HUDEP-2 (cell line): ENCODE measurements around the gene PGAM5.
"Not testable (repeated sequence)": the region's sequence is repeated elsewhere in the genome, so short reads cannot be mapped to it uniquely, and the experiment has no call there.

Experiments used
- DNase-seq, 76 experiments: peaks; one replicate each; lab custom pipeline; 2025; ENCODE audit not compliant: unreplicated experiment in 76 of 76; lab: John Stamatoyannopoulos, UW

PGAM5 gene

DNA sequence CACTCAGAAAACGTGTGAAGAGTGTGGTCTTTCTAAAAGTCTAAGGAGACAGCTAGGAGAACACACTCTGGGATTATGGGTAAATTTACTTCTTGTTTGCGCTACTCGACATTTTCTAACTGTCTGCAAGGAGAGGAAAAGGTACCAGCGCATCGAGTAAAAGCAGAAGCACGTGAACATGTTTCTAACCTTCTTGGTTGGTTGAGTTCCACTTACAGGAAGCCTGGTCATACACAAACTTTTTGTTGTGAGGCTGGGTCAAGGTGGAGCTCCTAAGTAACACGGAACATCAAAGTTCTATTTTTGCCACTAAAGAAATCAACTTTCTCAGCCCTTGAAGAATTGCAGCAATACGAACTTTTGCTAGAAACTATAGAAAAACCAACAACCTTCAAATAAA is 31.0 kb downstream of the PGAM5 start:
- DNase-seq: no peak

DNA sequence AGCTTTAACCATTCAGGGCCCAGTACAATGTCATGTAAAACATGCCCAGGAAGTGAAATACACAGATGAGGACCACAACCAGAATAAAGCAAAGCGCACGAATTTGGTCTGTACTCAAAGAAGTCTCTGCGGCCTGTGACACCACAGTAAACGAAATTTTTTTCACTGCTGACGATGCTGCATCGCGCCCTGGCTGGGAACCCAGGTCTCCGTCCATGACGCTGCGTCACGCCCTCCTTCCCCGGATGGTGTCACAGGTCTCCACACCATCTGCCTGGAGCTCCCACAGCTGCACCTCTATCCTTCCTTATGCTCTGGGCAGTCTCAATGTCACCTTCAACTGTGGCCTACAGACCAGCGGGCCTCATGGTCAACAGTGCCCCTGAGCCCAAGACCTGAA is 33.2 kb downstream of the PGAM5 start:
- DNase-seq: no peak

DNA sequence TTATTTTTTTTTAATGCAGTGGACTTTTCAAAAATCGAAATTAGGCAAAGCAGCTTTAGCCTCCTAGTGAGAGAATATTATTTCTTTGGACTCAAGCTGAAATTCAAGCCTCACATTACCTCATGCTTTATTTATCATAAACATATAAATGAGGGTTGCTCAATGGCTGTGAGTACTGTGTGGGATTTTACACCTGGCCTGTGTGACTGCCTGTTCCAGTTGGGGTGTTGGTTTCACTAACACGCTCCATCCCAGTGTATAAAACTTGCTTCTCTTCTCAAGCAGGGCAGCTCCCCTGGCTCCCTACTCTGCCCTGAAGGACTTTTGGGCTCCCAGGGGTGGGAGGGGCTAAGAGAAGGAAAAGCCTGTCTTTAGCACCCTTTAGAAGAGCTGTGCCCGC is 36.0 kb downstream of the PGAM5 start:
- DNase-seq: no peak

DNA sequence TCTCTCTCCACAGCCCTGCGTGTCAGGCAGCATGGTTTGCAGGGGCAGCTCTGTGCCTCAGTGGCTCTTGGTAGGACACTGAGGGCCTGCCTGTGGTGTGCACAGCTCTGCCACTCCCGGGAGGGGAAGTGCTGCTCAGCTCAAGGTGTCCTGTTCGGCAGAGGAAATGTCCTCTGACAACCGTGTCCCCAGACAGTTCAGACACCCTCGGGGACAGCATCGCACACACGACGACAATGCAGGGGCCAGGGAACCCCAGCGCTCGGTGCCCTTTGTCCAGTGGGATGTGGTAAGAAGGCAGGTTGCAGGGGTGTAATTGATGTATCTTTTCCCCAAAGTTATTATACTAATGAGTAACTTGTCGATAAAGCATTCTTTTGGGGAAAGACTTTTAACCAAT is 36.8 kb downstream of the PGAM5 start:
- DNase-seq: no peak

DNA sequence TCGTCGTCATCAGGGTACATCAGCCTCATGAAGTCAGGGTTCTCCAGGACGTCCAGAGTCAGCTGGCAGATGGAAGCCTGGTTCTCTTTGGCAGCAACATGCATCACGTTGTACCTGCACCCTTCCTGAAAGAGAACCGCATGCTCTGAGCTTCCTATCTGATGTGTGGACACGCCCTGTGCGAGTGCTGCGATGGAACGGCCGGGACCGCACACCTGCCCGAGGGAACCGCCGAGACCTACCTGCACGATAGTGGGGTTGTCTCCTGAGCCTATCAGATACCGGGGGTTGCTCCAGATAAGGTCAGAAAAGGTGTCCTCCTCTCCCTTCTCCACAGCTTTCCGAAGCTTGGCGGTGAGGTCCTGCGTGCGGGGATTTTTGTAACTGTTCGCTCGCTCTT is 37.3 kb downstream of the PGAM5 start:
- no peak for DNase-seq

DNA sequence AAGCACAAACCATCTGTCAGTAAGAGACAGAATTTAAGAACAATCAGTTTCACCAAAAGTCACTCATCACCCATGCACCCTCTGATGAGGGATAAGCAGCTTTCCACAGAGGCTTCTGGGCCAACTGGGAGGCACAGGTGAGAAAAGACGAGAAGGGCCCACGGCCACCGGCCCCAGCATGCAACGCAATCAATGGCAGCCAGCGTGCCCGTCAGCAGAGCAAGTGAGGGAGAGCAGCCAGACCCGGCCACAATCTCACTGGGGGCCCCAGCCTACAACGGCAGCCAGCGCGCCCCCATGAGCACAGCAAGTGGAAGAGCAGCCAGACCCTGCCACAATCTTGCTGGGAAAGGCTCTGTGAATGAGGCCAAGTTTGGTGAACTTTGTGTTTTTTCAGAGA is 37.7 kb downstream of the PGAM5 start:
- DNase-seq: no peak

DNA sequence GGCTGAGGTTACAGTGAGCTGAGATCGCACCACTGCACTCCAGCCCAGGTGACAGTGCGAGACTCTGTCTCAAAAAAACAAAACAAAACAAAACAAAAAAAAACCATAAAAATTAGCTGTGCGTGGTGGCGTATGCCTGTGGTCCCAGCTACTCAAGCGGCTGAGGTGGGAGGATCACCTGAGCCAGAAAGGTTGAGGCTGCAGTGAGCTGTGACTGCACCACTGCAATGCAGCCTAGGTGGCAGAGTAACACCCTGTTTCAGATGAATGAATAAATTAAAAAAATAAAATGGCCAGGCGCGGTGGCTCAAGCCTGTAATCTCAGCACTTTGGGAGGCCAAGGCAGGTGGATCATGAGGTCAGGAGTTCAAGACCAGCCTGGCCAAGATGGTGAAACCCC is 43.0 kb downstream of the PGAM5 start:
- DNase-seq: not testable (repeated sequence)

DNA sequence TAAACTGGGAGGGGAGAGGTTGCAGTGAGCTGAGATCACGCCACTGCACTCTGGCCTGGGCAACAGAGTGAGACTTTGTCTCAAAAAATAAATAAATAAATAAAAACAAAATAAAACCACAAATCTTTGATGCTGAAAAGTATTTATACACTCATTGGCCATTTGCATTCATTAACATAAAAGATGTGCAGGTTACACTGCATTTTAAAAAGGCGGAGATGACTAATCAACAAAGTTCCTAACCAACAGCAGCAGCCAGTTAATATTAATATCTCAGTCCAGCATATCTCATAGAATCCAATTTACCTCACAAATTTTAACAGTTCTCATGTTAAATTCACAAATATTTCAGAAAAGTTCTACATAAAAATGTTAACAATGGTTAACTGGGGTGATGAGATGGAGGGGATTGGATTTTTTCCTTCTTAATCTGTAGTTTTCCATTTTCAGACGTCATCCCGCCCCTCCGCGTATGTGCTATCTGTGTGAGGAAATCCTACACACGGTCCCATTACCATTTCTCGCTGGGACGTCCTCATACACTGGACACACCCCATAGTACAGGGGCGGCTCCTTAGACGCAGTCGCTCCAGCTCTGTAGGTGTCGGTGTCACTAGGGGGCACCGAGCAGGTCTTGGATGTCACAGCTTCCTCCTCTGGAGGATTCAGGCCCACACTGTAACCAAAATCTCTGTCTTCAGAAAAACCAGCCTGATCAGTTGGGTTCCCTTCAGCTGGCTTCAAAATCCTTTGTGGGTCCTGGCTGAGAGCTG is 43.7 kb downstream of the PGAM5 start:
- DNase-seq: peak in 1 of 76 experiments; percentile 18

DNA sequence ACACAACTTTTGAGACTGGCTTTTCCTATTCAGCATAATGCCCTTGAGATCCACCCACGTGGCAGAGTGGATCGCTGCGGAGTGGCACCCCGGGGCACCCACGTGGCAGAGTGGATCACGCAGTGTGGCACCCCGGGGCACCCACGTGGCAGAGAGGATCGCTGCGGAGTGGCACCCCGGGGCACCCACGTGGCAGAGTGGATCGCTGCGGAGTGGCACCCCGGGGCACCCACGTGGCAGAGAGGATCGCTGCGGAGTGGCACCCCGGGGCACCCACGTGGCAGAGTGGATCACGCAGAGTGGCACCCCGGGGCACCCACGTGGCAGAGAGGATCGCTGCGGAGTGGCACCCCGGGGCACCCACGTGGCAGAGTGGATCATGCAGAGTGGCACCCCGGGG is 48.2 kb downstream of the PGAM5 start:
- DNase-seq: not testable (repeated sequence)

DNA sequence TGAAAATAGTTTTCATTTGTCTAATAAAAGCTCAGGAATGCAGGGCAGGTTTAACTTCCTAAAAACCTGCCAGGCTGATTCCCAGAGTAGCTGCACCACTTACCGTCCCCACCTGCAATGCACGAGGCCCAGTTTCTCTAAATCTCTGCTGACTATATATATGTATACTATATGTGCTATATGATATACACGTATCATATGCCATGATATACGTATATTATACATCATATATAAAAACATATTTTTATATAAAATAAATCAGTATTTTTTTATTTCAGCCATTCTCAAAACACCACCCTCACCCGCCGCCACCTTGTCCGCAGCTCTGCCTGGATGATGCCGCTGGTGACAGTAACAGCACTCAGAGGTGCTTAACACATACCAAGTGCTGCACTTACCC is 48.7 kb downstream of the PGAM5 start:
- DNase-seq: no peak

DNA sequence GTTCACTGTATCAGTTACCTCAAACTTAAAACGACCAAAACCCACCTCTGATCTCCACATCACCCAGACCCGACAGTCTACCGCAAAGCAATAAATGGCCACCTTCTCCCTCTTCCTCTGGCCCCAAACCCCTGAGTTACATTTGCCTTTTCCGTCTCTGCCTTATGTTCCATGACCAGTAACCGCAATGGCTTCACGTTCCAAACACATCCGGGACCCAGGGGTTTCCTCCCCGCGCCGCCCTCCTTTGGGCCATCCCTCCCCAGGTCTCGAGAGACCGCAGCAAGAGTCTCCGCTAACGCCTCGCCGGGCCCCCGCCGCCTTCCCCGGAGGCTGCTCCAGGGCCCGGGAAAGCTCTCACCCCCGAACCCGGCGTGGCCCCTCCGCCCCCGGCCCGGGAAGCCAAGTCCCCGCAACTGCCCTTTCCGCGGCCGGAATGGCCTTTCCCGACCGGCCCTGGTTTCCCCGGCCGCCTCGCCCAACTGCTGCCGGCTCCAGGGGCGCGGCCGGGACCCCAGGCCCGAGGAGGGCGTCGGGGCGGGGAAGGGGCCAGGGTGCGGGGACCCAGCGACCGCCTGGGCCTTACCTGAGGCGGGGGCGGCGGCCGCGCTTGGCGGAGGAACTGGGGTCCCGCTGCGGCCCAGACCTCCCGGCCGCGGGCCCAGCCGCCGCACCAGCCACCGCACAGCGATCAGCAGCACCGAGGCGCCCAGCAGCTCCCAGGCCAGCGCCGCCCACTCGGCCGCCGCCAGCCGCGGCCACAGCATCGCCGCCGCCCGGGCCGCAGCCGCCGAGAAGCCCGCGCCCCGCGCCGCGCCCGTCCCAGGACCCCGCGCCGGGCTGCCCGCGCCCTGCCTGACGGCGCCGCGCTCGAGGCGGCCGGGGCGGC is 50.6 kb downstream of the PGAM5 start, which contains the start of gene ANKLE2:
Gene ANKLE2, minus strand, starts transcription at position 801 of the 889 bp plus-strand sequence. Its CDS starts 34 bp downstream, at position 767.
- peak in 37 of 76 experiments; percentile 1 to 55 (median 28) for DNase-seq

DNA sequence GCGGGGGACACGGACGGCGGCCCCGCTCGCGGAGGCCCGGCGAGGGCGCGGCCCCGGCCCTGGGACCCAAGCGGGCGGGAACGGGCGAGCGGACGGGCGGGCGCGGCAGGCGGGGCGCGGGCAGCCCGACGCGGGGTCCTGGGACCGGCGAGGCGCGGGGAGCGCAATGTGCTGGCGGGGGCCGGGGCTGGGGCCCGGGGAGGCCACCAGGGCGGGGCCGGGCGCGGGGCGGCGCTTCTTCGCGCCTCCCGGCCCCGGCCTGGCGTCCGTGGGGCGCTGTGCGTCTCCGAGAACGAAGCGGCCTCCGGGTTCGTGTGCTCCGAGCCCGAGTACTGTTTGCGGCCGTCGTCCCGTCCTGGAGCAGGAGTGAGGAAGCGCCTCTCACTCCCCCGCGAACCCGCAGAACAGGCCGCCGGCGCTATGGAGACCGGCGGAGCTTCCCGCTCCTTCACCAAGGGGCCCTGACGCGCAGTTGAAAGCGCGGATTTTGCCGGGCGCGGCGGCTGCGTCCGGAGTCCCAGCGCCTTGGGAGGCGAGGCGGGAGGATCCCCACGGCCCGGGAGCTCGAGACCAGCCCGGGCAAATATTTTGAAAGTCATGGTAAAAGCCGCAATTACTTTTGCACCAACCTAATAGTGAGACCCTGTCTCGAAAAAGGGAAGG is 51.4 kb downstream of the PGAM5 start:
- peak in 70 of 76 experiments; percentile 22 to 86 (median 67) for DNase-seq

DNA sequence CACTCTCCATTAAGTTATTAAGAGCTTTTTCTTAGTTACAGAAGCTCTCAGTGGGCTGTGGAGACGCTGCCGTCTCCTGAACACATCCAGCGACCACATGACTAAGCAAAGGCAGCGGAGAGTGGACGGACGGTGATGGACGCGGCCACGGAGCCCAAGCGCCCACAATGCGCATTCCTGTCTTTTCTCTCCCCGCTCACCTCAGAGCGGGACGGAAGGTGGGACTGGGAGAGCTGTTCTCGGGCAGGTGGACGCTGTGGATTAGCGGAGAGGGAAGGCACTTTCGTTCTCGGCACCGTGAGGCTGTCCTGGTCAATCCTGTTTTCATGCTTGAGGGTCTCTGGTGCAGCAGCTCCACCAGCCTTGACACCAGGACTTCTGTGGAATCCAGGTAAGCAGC is 53.6 kb downstream of the PGAM5 start:
- no peak for DNase-seq

DNA sequence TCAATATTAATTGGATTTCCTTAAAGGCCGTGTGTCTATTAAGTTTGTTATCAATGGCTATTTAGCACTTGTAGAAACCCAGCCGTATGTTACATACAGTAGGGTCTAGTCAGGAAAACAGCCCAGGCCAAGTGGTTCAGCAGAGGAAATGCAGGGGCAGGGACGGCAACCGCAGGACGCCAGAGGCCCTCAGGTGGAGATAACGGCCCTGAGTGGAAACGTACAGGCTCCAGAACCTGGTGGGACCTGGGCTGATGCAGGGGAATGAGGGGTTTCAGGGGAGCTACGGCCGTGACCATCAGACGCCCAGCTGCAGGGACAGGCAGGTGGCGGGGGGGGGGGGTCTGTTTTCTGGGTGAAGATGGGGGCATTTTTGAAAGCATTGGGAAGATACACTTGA is 54.7 kb downstream of the PGAM5 start:
- no peak for DNase-seq

DNA sequence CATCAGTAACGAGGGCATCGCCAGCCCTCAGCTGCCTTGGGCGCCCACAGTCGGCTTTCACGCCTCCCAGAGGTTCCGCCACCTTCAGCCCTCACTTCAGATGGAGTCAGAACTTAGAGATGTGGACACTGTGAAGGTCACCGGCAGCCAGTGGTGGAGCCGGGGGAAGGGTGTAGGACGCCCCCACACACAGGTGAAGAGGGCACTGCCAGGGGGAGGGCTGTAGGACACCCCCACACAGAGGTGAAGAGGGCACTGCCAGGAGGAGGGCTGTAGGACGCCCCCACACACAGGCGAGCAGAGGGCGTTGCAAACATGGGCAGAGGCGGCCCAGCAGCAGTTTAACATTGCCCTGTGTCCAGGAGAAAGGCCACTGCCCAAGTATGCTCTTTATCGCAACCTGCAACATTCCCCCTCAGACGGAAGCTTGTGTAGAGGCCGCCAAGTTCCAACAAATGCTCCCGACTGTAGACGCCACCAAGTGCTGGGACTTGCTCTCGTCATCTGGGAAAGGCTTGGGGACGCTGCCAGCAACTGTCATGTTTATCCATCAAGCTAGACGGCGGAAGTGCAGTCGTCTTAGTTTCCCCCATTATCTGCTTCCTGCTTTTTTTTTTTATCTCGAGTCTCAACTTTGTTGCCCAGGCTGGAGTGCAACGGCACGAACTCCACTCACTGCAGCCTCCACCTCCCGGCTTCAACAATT is 55.9 kb downstream of the PGAM5 start:
- DNase-seq: no peak

DNA sequence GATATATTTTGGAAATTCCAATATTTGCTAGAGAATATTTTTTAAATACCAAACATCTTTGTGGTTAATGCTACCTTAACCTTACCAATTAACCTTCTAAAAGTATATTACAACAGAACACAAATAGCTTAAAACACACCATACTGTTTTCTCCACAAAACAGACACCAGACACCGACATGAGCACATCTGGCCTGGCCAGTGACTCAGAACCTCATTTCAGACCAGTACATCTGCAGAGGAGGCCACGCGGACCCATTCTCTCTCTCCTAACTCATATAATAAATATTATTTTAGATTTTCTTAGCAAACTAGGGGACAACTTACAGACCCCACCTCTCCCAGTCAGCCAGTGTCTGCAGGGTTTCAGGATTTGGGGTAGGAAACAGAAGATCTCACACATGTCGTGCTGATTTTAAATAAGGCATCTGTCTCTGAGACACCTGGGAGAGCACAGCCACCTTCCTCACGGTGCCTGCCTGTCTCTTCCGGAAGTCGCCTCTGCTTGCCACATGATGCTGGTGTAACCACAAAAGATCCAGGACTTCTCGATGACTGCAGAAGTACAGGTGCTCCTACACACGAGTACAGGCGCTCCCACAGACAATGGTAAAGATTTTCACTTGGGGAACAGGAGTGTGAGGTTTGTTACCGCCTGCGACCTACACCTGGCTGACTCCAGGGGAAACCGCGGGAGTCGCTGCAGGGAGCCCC is 60.6 kb downstream of the PGAM5 start:
- no peak for DNase-seq
